Ovary (tissue), 9 donors: ENCODE measurements around the gene CRADD. TPM values are rescaled to one million over a fixed set of nuclear protein-coding genes. Genes with fewer than 3 reads are reported as not detected.
"Not testable (repeated sequence)": the region's sequence is repeated elsewhere in the genome, so short reads cannot be mapped to it uniquely, and the experiment has no call there.

Experiments used
- DNase-seq, 5 donors: peaks; one replicate each; pipeline ENCODE4 v3.0.0-alpha.2; 2019 to 2020
- H3K27ac ChIP-seq, 2 donors: fragments of 200-600 bp; one replicate each; pipeline versions ENCODE4 v1.5.1 to v1.8.0; 2019 to 2022
- H3K27me3 ChIP-seq: fragments of 200-600 bp; one replicate; pipeline ENCODE4 v1.8.0; 2022
- H3K36me3 ChIP-seq: fragments of 200-600 bp; sonication (generic); one replicate; pipeline ENCODE4 v1.5.1; 2019
- H3K4me1 ChIP-seq: one replicate; pipeline ENCODE4 v1.8.1; 2013; ENCODE audit warnings: mild to moderate bottlenecking, moderate library complexity; ENCODE audit not compliant: insufficient read depth
- H3K4me3 ChIP-seq: fragments of 200-600 bp; sonication (generic); one replicate; pipeline ENCODE4 v1.5.1; 2017
- H3K9me3 ChIP-seq, 2 donors: fragments of 200-600 bp in 1 of 2; sonication (generic) in 1 of 2; one replicate each; pipeline versions ENCODE4 v1.5.1 to v1.8.1; 2013 to 2019; ENCODE audit warnings: mild to moderate bottlenecking in 1 of 2, moderate library complexity in 1 of 2
- CTCF ChIP-seq, 3 donors: fragments of 450-650 bp in 2 of 3; fragments of 200-600 bp in 1 of 3; IDR thresholded peaks; one replicate each; pipeline versions ENCODE4 v1.5.1 to v1.8.0; 2016 to 2022; ENCODE audit warnings: antibody characterized with exemption in 3 of 3, mild to moderate bottlenecking in 1 of 3
- EP300 ChIP-seq: sonication (generic); formaldehyde crosslinking; IDR thresholded peaks from one replicate; pipeline ENCODE4 v1.6.1; 2017; ENCODE audit warnings: antibody characterized with exemption
- POLR2A ChIP-seq: fragments of 450-650 bp; IDR thresholded peaks from one replicate; pipeline ENCODE4 v1.6.1; 2017; ENCODE audit warnings: antibody characterized with exemption, mild to moderate bottlenecking, moderate library complexity
- WGBS, 3 donors: extraction: QIAGEN DNeasy Blood & Tissue Kit in 1 of 3; methylation state at CpG; one replicate each; pipeline versions ENCODE4 v1.1.5 to v1.1.7; 2013 to 2017; 5-methylcytosine and 5-hydroxymethylcytosine counted together
- intact Hi-C, 4 donors: fragments of 100-400 bp; cut with DNase I; formaldehyde crosslinking; loops; one replicate each; pipeline versions ENCODE4 v1.11.0 to v1.15.1; 2022 to 2023
- polyA plus RNA-seq, 2 donors: library from polyadenylated mRNA; stranded (reverse); fragments of 200-250 nt in 1 of 2; fragments of 350-450 nt in 1 of 2; fragmentation: Illumina TruSeq in 1 of 2; extraction: RNeasy Lipid Tissue Mini Kit (QIAGEN cat#74804) in 1 of 2; gene quantifications; one replicate each; pipeline ENCODE4 v1.2.3, GENCODE V29; 2013 to 2014
- total RNA-seq, 7 donors: library from RNA; depleted of rRNA in 2 of 7; stranded (reverse); fragments of >200 nt in 2 of 7; fragmentation: NEBNext Ultra II Directional in 3 of 7; extraction: Animal tissue kit (Norgen Biotek cat#: 25700) in 3 of 7; gene quantifications; one replicate each; pipeline versions ENCODE4 v1.1.0 to v1.2.4, GENCODE V29; 2016 to 2023
- donor health status: DM: no; HTN: no; CAD: no; lungs with moderate emphysema.
- donor health status: DM: no; HTN: no; CAD: no.
- donor health status: Bipolar disorder and iron deficiency.
- donor health status: DM: yes; HTN: yes; CAD: no.
- donor health status: DM: no; HTN: no; CAD: no.
- donor health status: DM: yes; HTN: yes; CAD: no.

CRADD gene
- total and polyA plus RNA-seq, 9 donors: 11.4 to 67.8 (median 16.9) TPM

DNA sequence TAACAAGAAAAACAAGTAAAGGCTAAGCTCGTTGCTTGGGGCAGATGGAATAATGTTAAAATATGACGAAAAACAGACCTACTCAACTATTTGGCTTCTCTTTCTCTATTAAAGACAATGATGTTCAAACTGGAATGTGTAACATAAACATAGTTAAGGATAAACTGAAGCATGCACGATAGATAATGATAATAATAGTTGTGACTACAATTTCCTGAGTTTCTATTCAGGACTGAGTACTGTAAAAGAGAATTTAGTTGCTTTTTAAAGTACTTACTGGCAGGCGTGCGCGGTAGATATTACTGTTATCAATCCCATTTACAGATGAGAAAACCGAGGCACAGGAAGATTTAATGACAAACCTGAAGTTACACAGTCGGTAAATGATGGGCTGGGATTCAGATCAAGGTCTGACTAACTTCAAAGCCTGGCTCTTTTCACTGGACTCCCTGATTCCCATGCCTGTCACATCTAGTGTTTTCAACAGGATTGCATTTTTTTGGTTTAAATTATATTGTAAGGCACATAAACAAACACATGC lies 103.0 kb downstream of the CRADD start:
- Histone ChIP-seq H3K36me3 (no peaks in the 10 kb centered on the region), H3K27ac (no peak overlapping the region), H3K4me1 (peaks cover 20% of the 10 kb centered on the region), H3K9me3 (no peaks in the 10 kb centered on the region), H3K27me3 (no peaks in the 10 kb centered on the region), H3K4me3 (no peak overlapping the region)
- no peak for DNase-seq
- TF ChIP-seq EP300 (no peak), CTCF (IDR thresholded peaks at IDR 0.05) (no peak), POLR2A (no peak)
- 14 to 38% (median 14%) methylated on average over 8 of the region's 8 CpGs for WGBS, 3 donors
- intact Hi-C loops: no loop called here

DNA sequence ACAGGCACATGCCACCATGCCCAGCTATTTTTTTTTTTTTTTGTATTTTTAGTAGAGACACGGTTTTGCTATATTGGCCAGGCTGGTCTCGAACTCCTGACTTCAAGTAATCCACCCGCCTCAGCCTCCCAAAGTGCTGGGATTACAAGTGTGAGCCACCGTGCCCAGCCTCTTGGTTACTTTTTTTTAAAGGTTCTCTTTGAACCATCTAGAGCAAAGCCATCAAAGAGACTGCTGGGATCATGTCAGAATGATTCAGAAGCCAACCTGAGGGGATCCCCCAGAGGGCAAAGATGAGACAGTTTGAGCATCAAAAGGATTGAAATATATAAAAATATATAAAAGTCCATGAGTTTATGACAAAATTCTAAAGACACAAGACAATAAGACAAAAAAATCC lies 103.7 kb downstream of the CRADD start:
- WGBS, 3 donors: 81 to 92% (median 88%) methylated on average over 4 of the region's 4 CpGs
- not testable (repeated sequence) for H3K27ac ChIP-seq, DNase-seq

DNA sequence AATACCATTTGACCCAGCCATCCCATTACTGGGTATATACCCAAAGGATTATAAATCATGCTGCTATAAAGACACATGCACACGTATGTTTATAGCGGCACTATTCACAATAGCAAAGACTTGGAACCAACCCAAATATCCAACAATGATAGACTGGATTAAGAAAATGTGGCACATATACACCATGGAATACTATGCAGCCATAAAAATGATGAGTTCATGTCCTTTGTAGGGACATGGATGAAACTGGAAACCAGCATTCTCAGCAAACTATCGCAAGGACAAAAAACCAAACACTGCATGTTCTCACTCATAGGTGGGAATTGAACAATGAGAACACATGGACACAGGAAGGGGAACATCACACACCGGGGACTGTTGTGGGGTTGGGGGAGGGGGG lies 104.8 kb downstream of the CRADD start:
- H3K4me3 ChIP-seq, H3K27me3 ChIP-seq, intact Hi-C loops, H3K9me3 ChIP-seq, H3K27ac ChIP-seq, H3K36me3 ChIP-seq, DNase-seq: not testable (repeated sequence)
- peaks cover 24% of the 10 kb centered on the region for H3K4me1 ChIP-seq
- WGBS, 3 donors: 94 to 96% (median 94%) methylated on average over 4 of the region's 4 CpGs

More for the DNA sequence above, 103.7 kb downstream of the CRADD start:
- peaks cover 25% of the 10 kb centered on the region for H3K4me1 ChIP-seq
- H3K36me3 ChIP-seq, H3K4me3 ChIP-seq, H3K27me3 ChIP-seq, H3K9me3 ChIP-seq, intact Hi-C loops: not testable (repeated sequence)

GRCh38 chr12:93782853-93783252 lies 105.7 kb downstream of the CRADD start:
- no peak overlapping the region for H3K4me3 ChIP-seq
- WGBS, 3 donors: 91 to 96% (median 93%) methylated on average over 1 of the region's 1 CpG
- no peaks in the 10 kb centered on the region for H3K9me3 ChIP-seq
- TF ChIP-seq CTCF (IDR thresholded peaks at IDR 0.05): no peak
- TF ChIP-seq POLR2A: no peak
- no peak for TF ChIP-seq EP300
- DNase-seq: no peak
- no peaks in the 10 kb centered on the region for H3K27me3 ChIP-seq
- intact Hi-C loops: no loop called here
- no peak overlapping the region for H3K27ac ChIP-seq
- H3K36me3 ChIP-seq: no peaks in the 10 kb centered on the region
- H3K4me1 ChIP-seq: peaks cover 19% of the 10 kb centered on the region

GRCh38 chr12:93783832-93784231 lies 106.7 kb downstream of the CRADD start:
- 83 to 86% (median 84%) methylated on average over 9 of the region's 9 CpGs for WGBS, 3 donors
- no peaks in the 10 kb centered on the region for H3K36me3 ChIP-seq
- no peak for DNase-seq
- intact Hi-C loops: no loop called here
- H3K4me3 ChIP-seq: no peak overlapping the region
- TF ChIP-seq POLR2A (no peak), EP300 (no peak), CTCF (IDR thresholded peaks at IDR 0.05) (no peak)
- H3K27ac ChIP-seq: no peak overlapping the region
- H3K27me3 ChIP-seq: no peaks in the 10 kb centered on the region
- H3K4me1 ChIP-seq: peaks cover 18% of the 10 kb centered on the region
- H3K9me3 ChIP-seq: no peaks in the 10 kb centered on the region
